Stimulated activated naive CD4-positive, alpha-beta T cell (primary cell): Measurements from ENCODE around the gene FOXE3.
"Not testable (repeated sequence)": the region's sequence is repeated elsewhere in the genome, so short reads cannot be mapped to it uniquely, and the experiment has no call there.

ENCODE experiments used
- DNase-seq, 6 experiments: peaks; one replicate each; lab custom pipeline; 2025; lab: John Stamatoyannopoulos, UW

The FOXE3 gene

GRCh38 chr1:47448462-47449222, 32.6 kb downstream of the FOXE3 start:
- no peak for DNase-seq

- no peak for DNase-seq
Observed at GRCh38 chr1:47449822-47450552, 33.9 kb downstream of the FOXE3 start.

- no peak for DNase-seq
Observed at GRCh38 chr1:47450606-47451005, 34.5 kb downstream of the FOXE3 start.

GRCh38 chr1:47452426-47452825, 36.3 kb downstream of the FOXE3 start:
- no peak for DNase-seq

GRCh38 chr1:47453910-47454309, 37.8 kb downstream of the FOXE3 start:
- DNase-seq, result not testable (repeated sequence)

GRCh38 chr1:47456250-47456649, 40.2 kb downstream of the FOXE3 start:
- DNase-seq, result no peak

GRCh38 chr1:47457547-47457946, 41.5 kb downstream of the FOXE3 start:
- not testable (repeated sequence) for DNase-seq

GRCh38 chr1:47459253-47459788, 43.2 kb downstream of the FOXE3 start:
- DNase-seq, result no peak

GRCh38 chr1:47460040-47460439, 44.0 kb downstream of the FOXE3 start:
- no peak for DNase-seq

- DNase-seq, result no peak
Observed at GRCh38 chr1:47460456-47460855, 44.4 kb downstream of the FOXE3 start.

GRCh38 chr1:47465605-47466004, 49.5 kb downstream of the FOXE3 start:
- no peak for DNase-seq
